PC-3 (cell line): ENCODE measurements around the gene TMEM131L. TPM values are rescaled to one million over a fixed set of nuclear protein-coding genes. Genes with fewer than 3 reads are reported as not detected.

Source experiments
- ATAC-seq: fragments of 200-7000 bp; cut with Tn5 transposase; 2 replicates; pipeline ENCODE4 v1.9.1; 2020; ENCODE audit warnings: mild to moderate bottlenecking, moderate library complexity
- BruUV-seq: library from RNA; stranded (reverse); fragments of 400-500 nt; replicated peaks from 2 replicates; lab custom pipeline; 2021; lab: Mats Ljungman, UMichigan
- CTCF ChIA-PET: fragments of 300-600 bp; sonication (Branson Sonifier 250); formaldehyde crosslinking; loops from one replicate; lab custom pipeline; 2022; ENCODE audit warnings: antibody characterized with exemption; lab: Charles Lee
- POLR2A ChIA-PET: fragments of 300-600 bp; sonication (Branson Sonifier 250); formaldehyde crosslinking; loops from one replicate; lab custom pipeline; 2022; ENCODE audit warnings: antibody characterized with exemption; ENCODE audit not compliant: unreplicated experiment; lab: Charles Lee
- DNase-seq: peaks from one replicate; pipeline ENCODE4 v3.0.0-alpha.2; 2015
- H2AFZ ChIP-seq: fragments of 300-600 bp; sonication (generic); 2 replicates; pipeline ENCODE4 v1.6.0; 2016; ENCODE audit warnings: antibody characterized with exemption, low read length
- H3F3A ChIP-seq: fragments of 300-600 bp; sonication (generic); one replicate; pipeline ENCODE4 v1.6.0; 2017; ENCODE audit warnings: antibody characterized with exemption, low read length, control low read depth, mild to moderate bottlenecking; ENCODE audit not compliant: unreplicated experiment
- H3K27ac ChIP-seq: fragments of 300-600 bp; sonication (generic); 2 replicates; pipeline ENCODE4 v1.5.1; 2016; ENCODE audit warnings: mild to moderate bottlenecking, low read length
- H3K27me3 ChIP-seq: fragments of 300-600 bp; sonication (generic); 2 replicates; pipeline ENCODE4 v1.6.1; 2016; ENCODE audit warnings: low read length, mixed read lengths
- H3K36me3 ChIP-seq: fragments of 300-600 bp; sonication (generic); 2 replicates; pipeline ENCODE4 v1.6.1; 2016; ENCODE audit warnings: low read depth, mixed run types, low read length, mixed read lengths
- H3K4me1 ChIP-seq: fragments of 300-600 bp; sonication (generic); 2 replicates; pipeline ENCODE4 v1.5.1; 2016; ENCODE audit warnings: low read length; ENCODE audit not compliant: insufficient read depth
- H3K4me2 ChIP-seq: fragments of 300-600 bp; sonication (generic); 2 replicates; pipeline ENCODE4 v1.6.0; 2016; ENCODE audit warnings: low read length
- H3K4me3 ChIP-seq: fragments of 300-600 bp; sonication (generic); 2 replicates; pipeline ENCODE4 v1.5.1; 2016; ENCODE audit warnings: mild to moderate bottlenecking, low read length, mixed read lengths
- H3K79me2 ChIP-seq: fragments of 300-600 bp; sonication (generic); 2 replicates; pipeline ENCODE4 v1.6.1; 2017; ENCODE audit warnings: low read length, mixed read lengths
- H3K9ac ChIP-seq: fragments of 300-600 bp; sonication (generic); 2 replicates; pipeline ENCODE4 v1.6.0; 2016; ENCODE audit warnings: mild to moderate bottlenecking, low read length
- H3K9me2 ChIP-seq: fragments of 300-600 bp; sonication (generic); replicated peaks from 2 replicates; pipeline ENCODE4 v1.6.1; 2016; ENCODE audit warnings: mixed run types, low read length, mixed read lengths
- H3K9me3 ChIP-seq: fragments of 300-600 bp; sonication (generic); 2 replicates; pipeline ENCODE4 v1.6.1; 2016; ENCODE audit warnings: low read length, mixed read lengths
- H4K20me1 ChIP-seq: fragments of 300-600 bp; sonication (generic); 2 replicates; pipeline ENCODE4 v1.6.1; 2016; ENCODE audit warnings: low read length, mixed read lengths
- EZH2 ChIP-seq: fragments of 300-600 bp; sonication (generic); IDR thresholded peaks from one replicate; pipeline ENCODE4 v1.6.1; 2017; ENCODE audit warnings: antibody characterized with exemption, mild to moderate bottlenecking, low read length; ENCODE audit not compliant: unreplicated experiment
- EZH2phosphoT487 ChIP-seq: fragments of 300-600 bp; sonication (generic); IDR thresholded peaks from 2 replicates; pipeline ENCODE4 v1.6.1; 2018; ENCODE audit warnings: mild to moderate bottlenecking, antibody characterized with exemption, low read length, borderline replicate concordance
- intact Hi-C: fragments of 100-400 bp; cut with micrococcal nuclease; formaldehyde crosslinking; loops from 2 replicates; pipeline ENCODE4 v1.9.0; 2023
- total RNA-seq: library from RNA; depleted of rRNA; stranded (reverse); fragments of >200 nt; gene quantifications from 2 replicates; pipeline ENCODE4 v1.2.3, GENCODE V29; 2014
- TF ChIP-seq, protein P1 (sequence below): fragments of 300-600 bp; sonication (generic); conservative IDR thresholded peaks from 2 replicates; pipeline ENCODE4 v1.5.1; 2017; ENCODE audit warnings: antibody characterized with exemption, low read depth, mild to moderate bottlenecking, low read length

Gene TMEM131L
- total RNA-seq, 1 experiment from 2014 or later: 7.7 TPM

DNA sequence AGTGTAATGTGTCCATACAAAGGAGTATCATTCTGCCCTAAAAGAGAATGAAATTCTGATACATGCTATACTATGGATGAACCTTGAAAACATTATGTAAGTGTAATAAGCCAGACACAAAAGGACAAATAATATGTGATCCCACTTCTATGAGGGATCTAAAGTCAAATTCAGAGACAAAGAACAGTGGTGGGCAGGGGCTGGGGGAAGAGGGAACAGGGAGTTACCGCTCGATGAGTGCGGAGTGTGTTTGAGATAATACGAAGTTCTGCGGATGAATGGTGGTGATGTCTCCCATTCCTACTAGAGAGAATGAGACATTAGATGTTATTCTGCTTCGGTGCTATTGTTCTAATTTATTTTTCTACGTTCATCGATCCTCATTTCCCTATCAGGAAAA, 171.9 kb downstream of the TMEM131L start:
- Histone ChIP-seq H3K4me1 (no peaks in the 10 kb centered on the region), H3K9me3 (no peaks in the 10 kb centered on the region), H3K4me3 (no peak overlapping the region), H2AFZ (no peak overlapping the region), H4K20me1 (no peaks in the 10 kb centered on the region), H3K9me2 (no peaks in the 10 kb centered on the region), H3K36me3 (no peaks in the 10 kb centered on the region), H3K27me3 (no peaks in the 10 kb centered on the region), H3K79me2 (no peaks in the 10 kb centered on the region), H3K4me2 (no peak overlapping the region), H3F3A (no peaks in the 10 kb centered on the region), H3K27ac (no peak overlapping the region), H3K9ac (no peak overlapping the region)
- TF ChIP-seq EZH2: no peak
- TF ChIP-seq, protein P1, sequence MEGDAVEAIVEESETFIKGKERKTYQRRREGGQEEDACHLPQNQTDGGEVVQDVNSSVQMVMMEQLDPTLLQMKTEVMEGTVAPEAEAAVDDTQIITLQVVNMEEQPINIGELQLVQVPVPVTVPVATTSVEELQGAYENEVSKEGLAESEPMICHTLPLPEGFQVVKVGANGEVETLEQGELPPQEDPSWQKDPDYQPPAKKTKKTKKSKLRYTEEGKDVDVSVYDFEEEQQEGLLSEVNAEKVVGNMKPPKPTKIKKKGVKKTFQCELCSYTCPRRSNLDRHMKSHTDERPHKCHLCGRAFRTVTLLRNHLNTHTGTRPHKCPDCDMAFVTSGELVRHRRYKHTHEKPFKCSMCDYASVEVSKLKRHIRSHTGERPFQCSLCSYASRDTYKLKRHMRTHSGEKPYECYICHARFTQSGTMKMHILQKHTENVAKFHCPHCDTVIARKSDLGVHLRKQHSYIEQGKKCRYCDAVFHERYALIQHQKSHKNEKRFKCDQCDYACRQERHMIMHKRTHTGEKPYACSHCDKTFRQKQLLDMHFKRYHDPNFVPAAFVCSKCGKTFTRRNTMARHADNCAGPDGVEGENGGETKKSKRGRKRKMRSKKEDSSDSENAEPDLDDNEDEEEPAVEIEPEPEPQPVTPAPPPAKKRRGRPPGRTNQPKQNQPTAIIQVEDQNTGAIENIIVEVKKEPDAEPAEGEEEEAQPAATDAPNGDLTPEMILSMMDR: no peak
- no peak for TF ChIP-seq EZH2phosphoT487
- ChIA-PET POLR2A (no interaction called here), CTCF (no interaction called here)
- no TSS peak for BruUV-seq
- ATAC-seq: no peak
- DNase-seq: no peak
- intact Hi-C loops: no loop called here

DNA sequence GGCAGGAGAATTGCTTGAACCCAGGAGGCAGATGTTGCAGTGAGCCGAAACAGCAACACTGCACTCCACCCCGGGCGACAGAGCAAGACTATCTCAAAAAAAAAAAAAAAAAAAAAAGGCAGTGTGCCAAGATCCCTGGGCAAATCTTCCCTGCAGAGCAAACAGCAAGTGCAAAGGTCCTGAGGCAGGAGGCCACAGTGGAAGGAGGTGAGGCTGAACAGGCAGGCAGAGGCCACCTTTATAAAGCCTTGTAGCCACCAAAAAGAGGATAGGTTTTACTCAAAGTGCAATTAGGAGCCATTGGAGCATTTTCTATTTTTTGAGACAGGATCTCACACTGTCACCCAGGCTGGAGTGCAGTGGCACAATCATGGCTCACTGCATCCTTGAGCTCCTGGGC, 172.8 kb downstream of the TMEM131L start:
- POLR2A ChIA-PET: no interaction called here
- H3K36me3 ChIP-seq: no peaks in the 10 kb centered on the region
- TF ChIP-seq, protein P1: no peak
- TF ChIP-seq EZH2phosphoT487 (no peak), EZH2 (no peak)
- no peaks in the 10 kb centered on the region for H3K79me2 ChIP-seq
- H3K27ac ChIP-seq: no peak overlapping the region
- intact Hi-C loops: no loop called here
- H3K4me3 ChIP-seq: no peak overlapping the region
- no peaks in the 10 kb centered on the region for H3K27me3 ChIP-seq
- H3F3A ChIP-seq: no peaks in the 10 kb centered on the region
- no peaks in the 10 kb centered on the region for H3K9me2 ChIP-seq
- no peak for DNase-seq
- no peak overlapping the region for H2AFZ ChIP-seq
- no peak overlapping the region for H3K9ac ChIP-seq
- H3K4me1 ChIP-seq: no peaks in the 10 kb centered on the region
- BruUV-seq: no TSS peak
- H3K4me2 ChIP-seq: no peak overlapping the region
- H4K20me1 ChIP-seq: no peaks in the 10 kb centered on the region
- CTCF ChIA-PET: no interaction called here
- H3K9me3 ChIP-seq: no peaks in the 10 kb centered on the region
- ATAC-seq: no peak

DNA sequence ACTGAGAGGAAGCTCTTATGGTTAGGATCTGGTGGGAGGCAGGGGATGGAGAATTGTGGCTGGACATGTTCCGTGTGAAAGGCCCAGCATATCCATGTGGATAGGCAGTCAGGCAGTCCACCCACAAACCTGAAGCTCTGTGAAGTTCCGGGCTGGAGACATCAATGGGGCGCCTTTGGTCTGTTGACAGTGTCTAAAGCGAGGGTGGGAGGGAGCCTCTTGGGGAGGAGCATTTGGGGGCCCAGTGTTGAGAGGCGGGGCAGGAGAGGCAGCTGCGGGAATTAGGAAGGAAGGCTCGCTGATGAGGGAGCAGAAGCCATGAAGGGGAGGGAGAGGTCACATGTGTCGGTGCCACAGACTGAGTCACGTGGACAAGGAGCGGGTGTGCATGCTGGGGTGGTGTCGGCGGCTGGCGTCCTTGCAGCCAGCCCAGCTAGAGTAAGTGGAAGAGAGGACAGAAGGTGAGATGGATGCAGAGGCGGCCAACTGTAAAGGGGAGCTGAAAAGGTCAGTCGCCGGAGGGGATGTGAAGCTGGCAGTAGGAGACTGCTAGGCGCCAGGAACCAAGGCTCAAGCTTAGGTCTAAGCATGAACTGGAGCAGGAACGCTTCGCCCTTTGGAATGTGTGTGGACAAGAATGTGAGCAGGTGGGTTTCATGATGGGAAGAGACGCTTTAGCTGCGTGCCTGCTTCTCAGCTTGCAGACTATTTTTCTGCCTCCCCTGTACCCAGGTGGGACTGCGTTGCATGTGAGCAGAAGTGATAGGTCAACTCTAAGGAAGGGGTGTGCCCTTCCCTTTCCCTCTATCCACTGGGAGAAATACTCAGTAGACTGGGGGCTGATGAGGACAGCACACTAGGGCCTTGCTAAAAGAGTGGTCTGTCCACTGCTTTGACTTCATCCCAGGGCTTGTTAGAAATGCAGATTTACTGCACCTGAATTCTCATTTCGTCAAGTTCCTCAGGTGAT, 174.0 kb downstream of the TMEM131L start:
- Histone ChIP-seq H3K4me1 (no peaks in the 10 kb centered on the region), H3K9me2 (no peaks in the 10 kb centered on the region), H3K9me3 (no peaks in the 10 kb centered on the region), H3K9ac (no peak overlapping the region), H3K4me3 (no peak overlapping the region), H3K36me3 (no peaks in the 10 kb centered on the region), H3K79me2 (no peaks in the 10 kb centered on the region), H3F3A (no peaks in the 10 kb centered on the region), H3K4me2 (no peak overlapping the region), H4K20me1 (no peaks in the 10 kb centered on the region), H3K27me3 (no peaks in the 10 kb centered on the region), H2AFZ (no peak overlapping the region), H3K27ac (no peak overlapping the region)
- ChIA-PET POLR2A (no interaction called here), CTCF (no interaction called here)
- ATAC-seq: no peak
- no TSS peak for BruUV-seq
- TF ChIP-seq, protein P1: no peak
- no peak for TF ChIP-seq EZH2
- no peak for TF ChIP-seq EZH2phosphoT487
- intact Hi-C loops: loop anchor here (5.0 kb wide), 3 partner anchors 43 to 293 kb away; no protein-coding TSS in a partner anchor
- no peak for DNase-seq
